Erythroblast (primary cell): ENCODE data around the gene SERHL2.

Source experiments
- GATA1 ChIP-seq: IDR thresholded peaks from 2 replicates; pipeline ENCODE4 v1.6.1; 2011; ENCODE audit warnings: low read depth, mild to moderate bottlenecking, control low read depth, low read length, moderate library complexity
- POLR2A ChIP-seq: IDR thresholded peaks from 2 replicates; pipeline ENCODE4 v1.6.1; 2011; ENCODE audit warnings: mild to moderate bottlenecking, low read length

- no peak for TF ChIP-seq POLR2A
- TF ChIP-seq GATA1: no peak
These were observed 58.6 kb downstream of the SERHL2 start for GRCh38 chr22:42612336-42612735.
